Measurements from ENCODE around the gene CD2AP. TPM values are rescaled to one million over a fixed set of nuclear protein-coding genes. Genes with fewer than 3 reads are reported as not detected.
A peak's percentile ranks its signal among the peaks of the same experiment; 100 is the strongest.

The CD2AP gene
- total and polyA plus RNA-seq, 9 of the 15 experiments (the other 6 are each of a cell fraction or from before 2014, with no cell fraction given): 9.4 to 69.7 (median 38.7) TPM

DNA sequence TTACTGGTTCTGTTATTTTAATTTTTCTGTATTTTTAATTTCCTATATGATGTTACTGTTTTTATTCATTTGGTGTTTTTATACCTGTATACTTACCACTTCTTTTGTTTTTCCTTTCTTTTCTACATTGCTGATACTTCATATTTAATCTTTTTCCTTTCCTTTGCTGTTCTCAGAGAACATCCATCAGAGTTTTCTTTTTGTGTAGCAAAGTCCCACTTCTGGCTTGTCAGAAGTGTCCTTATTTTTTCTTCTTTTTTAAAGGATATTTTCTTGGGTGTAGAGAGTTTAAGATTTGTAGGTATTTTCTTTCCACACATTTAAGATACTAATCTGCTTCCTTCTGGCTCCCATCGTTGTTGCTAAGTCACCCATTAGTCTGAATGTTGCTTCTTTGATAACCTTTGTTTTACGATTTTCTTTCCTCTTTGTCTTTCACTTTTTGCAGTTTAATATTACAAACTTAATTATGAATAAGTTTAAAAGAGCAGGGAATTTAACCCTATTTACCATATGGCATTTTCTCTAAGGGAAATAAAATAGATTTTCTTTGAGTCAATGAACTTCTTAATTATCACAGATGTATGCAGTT, 18.5 kb downstream of the CD2AP start:
- POLR2A ChIA-PET: interaction anchor here (0.7 to 1.7 kb wide), 6 partner anchors 10 to 19 kb away, joined by 3 to 5 read pairs (median 4); no protein-coding TSS in a partner anchor
- Histone ChIP-seq H4K20me1 (replicated peaks; ENCODE audit: control insufficient read depth, insufficient read depth, low read length) (peaks cover 13% of the 10 kb centered on the region), H3K36me3 (ENCODE audit: control insufficient read depth, insufficient read depth, low read length) (no peaks in the 10 kb centered on the region; the same call in 1 of the 3 replicates), H3K4me3 (no peak overlapping the region), H3K27me3 (ENCODE audit: control insufficient read depth in 2 of 2, insufficient read depth in 2 of 2, low read length in 2 of 2) (no peaks in the 10 kb centered on the region), H3K9me3 (replicated peaks; ENCODE audit: control insufficient read depth, insufficient read depth, low read depth, low read length) (no peaks in the 10 kb centered on the region), H3K4me1 (replicated peaks in 1 of 2; ENCODE audit: control insufficient read depth in 2 of 2, insufficient read depth in 2 of 2, low read length in 2 of 2) (peaks cover 23 to 25% of the 10 kb centered on the region in 2 experiments), H3K9ac (ENCODE audit: insufficient read depth in 1 of 2, low read depth in 2 of 2, low read length in 2 of 2) (peak overlapping the region in 1 of 2 experiments; percentile 34; a peak in 1 of 4 replicates), H3K4me2 (ENCODE audit: insufficient read depth, low read length) (peak overlapping the region; percentile 2; the same call in 1 of the 2 replicates), H3K79me2 (ENCODE audit: control insufficient read depth, insufficient read depth, low read length) (peaks cover 100% of the 10 kb centered on the region), H3K9me1 (ENCODE audit: control insufficient read depth, insufficient read depth, low read length) (no peaks in the 10 kb centered on the region), H2AFZ (ENCODE audit: low read depth, low read length) (no peak overlapping the region), H3K27ac (ENCODE audit: extremely low read depth, low read depth, low read length) (peak overlapping the region; percentile 16; the same call in 1 of the 3 replicates)
- no TSS peak for BruUV-seq (replicated peaks)
- 0% methylated on average over 2 of the region's 2 CpGs for WGBS (ENCODE audit: insufficient coverage, low coverage, missing lambda C conversion rate)
- DNase-seq (ENCODE audit: extremely low read depth in 1 of 4, low spot score in 3 of 4): peak in 1 of 4 experiments; percentile 48
- in situ Hi-C loops (cut with MboI) (no loop called here), intact Hi-C loops (cut with micrococcal nuclease) (loop anchor here (1.0 to 5.0 kb wide), 2 partner anchors 18 to 74 kb away; no protein-coding TSS in a partner anchor)
- no peak for FAIRE-seq
- ATAC-seq: peak; percentile 32
- CTCF ChIA-PET (ENCODE audit: low intra/inter-chr PET ratio): no interaction called here
- TF ChIP-seq ZEB2 (IDR thresholded peaks at IDR 0.05) (no peak), KLF10 (CRISPR knock-in tag; IDR thresholded peaks at IDR 0.05) (no peak), MAFG (tag; conservative IDR thresholded peaks at IDR 0.05) (peak; percentile 42), PTBP1 (IDR thresholded peaks at IDR 0.05; ENCODE audit: low read depth, low read length) (no peak), TAF7 (tag; IDR thresholded peaks at IDR 0.05) (no peak), ARNT (IDR thresholded peaks at IDR 0.05) (0 out of 4 replicates have a peak, but pooled peaks of 1 of the 2 experiments have one; percentile 51), MAFF (IDR thresholded peaks at IDR 0.05; ENCODE audit: low read length) (peak; percentile 27; the same call in 1 of the 2 replicates), RFX7 (CRISPR knock-in tag; IDR thresholded peaks at IDR 0.05) (no peak), TAF9B (IDR thresholded peaks at IDR 0.05; ENCODE audit: partially characterized antibody) (peak; percentile 9)
- TF ChIP-seq, protein P1, sequence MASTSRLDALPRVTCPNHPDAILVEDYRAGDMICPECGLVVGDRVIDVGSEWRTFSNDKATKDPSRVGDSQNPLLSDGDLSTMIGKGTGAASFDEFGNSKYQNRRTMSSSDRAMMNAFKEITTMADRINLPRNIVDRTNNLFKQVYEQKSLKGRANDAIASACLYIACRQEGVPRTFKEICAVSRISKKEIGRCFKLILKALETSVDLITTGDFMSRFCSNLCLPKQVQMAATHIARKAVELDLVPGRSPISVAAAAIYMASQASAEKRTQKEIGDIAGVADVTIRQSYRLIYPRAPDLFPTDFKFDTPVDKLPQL (IDR thresholded peaks at IDR 0.05; ENCODE audit: extremely low read depth, insufficient read length): no peak
- TF ChIP-seq, protein P2, sequence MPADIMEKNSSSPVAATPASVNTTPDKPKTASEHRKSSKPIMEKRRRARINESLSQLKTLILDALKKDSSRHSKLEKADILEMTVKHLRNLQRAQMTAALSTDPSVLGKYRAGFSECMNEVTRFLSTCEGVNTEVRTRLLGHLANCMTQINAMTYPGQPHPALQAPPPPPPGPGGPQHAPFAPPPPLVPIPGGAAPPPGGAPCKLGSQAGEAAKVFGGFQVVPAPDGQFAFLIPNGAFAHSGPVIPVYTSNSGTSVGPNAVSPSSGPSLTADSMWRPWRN (IDR thresholded peaks at IDR 0.05; ENCODE audit: low read depth): 0 out of 2 replicates have a peak, but pooled peaks have one; percentile 16
- TF ChIP-seq, protein P3, sequence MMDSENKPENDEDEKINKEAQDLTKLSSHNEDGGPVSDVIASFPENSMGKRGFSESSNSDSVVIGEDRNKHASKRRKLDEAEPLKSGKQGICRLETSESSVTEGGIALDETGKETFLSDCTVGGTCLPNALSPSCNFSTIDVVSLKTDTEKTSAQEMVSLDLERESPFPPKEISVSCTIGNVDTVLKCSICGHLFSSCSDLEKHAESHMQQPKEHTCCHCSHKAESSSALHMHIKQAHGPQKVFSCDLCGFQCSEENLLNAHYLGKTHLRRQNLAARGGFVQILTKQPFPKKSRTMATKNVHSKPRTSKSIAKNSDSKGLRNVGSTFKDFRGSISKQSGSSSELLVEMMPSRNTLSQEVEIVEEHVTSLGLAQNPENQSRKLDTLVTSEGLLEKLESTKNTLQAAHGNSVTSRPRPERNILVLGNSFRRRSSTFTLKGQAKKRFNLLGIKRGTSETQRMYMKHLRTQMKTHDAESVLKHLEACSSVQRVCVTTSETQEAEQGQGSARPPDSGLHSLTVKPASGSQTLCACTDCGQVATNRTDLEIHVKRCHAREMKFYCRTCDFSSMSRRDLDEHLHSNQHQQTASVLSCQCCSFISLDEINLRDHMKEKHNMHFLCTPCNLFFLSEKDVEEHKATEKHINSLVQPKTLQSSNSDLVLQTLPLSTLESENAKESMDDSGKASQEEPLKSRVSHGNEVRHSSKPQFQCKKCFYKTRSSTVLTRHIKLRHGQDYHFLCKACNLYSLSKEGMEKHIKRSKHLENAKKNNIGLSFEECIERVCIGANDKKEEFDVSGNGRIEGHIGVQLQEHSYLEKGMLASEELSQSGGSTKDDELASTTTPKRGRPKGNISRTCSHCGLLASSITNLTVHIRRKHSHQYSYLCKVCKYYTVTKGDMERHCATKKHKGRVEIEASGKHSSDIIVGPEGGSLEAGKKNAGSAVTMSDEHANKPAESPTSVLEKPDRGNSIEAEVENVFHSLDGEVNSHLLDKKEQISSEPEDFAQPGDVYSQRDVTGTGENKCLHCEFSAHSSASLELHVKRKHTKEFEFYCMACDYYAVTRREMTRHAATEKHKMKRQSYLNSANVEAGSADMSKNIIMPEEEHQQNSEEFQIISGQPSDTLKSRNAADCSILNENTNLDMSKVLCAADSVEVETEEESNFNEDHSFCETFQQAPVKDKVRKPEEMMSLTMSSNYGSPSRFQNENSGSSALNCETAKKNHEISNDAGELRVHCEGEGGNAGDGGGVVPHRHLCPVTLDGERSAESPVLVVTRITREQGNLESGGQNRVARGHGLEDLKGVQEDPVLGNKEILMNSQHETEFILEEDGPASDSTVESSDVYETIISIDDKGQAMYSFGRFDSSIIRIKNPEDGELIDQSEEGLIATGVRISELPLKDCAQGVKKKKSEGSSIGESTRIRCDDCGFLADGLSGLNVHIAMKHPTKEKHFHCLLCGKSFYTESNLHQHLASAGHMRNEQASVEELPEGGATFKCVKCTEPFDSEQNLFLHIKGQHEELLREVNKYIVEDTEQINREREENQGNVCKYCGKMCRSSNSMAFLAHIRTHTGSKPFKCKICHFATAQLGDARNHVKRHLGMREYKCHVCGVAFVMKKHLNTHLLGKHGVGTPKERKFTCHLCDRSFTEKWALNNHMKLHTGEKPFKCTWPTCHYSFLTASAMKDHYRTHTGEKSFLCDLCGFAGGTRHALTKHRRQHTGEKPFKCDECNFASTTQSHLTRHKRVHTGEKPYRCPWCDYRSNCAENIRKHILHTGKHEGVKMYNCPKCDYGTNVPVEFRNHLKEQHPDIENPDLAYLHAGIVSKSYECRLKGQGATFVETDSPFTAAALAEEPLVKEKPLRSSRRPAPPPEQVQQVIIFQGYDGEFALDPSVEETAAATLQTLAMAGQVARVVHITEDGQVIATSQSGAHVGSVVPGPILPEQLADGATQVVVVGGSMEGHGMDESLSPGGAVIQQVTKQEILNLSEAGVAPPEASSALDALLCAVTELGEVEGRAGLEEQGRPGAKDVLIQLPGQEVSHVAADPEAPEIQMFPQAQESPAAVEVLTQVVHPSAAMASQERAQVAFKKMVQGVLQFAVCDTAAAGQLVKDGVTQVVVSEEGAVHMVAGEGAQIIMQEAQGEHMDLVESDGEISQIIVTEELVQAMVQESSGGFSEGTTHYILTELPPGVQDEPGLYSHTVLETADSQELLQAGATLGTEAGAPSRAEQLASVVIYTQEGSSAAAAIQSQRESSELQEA (IDR thresholded peaks at IDR 0.05; ENCODE audit: low read depth): 0 out of 2 replicates have a peak, but pooled peaks have one; percentile 11
